ENCODE data around the gene SHANK3.

SHANK3 gene

DNA sequence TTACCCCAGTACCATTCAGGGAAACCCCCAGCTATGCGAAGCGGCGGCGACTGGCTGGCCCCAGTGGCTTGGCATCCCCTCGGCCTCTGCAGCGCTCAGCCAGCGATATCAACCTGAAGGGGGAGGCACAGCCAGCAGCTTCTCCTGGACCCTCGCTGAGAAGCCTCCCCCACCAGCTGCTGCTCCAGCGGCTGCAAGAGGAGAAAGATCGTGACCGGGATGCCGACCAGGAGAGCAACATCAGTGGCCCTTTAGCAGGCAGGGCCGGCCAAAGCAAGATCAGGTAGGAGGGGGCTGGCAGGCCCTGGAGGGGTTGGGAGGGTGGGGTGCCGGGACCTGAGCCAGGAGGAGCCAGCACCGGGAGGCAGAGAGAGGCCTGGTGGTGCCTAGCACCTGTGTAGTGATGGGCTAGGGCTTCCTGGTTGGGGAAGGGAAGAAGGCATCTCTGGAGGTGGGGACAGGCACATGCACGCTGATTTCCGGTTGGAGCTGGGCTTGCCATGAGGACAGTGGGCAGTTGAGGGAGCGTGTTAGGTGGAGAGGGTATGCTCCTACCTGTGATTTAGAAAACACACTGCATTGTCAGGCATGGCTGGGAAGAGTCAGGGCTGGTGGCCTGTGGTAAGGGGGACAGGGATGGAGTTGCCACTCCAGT, 22.3 kb downstream of the SHANK3 start:
- no peaks in the 10 kb centered on the region for H3K9me3 ChIP-seq
- TF ChIP-seq, protein P1, sequence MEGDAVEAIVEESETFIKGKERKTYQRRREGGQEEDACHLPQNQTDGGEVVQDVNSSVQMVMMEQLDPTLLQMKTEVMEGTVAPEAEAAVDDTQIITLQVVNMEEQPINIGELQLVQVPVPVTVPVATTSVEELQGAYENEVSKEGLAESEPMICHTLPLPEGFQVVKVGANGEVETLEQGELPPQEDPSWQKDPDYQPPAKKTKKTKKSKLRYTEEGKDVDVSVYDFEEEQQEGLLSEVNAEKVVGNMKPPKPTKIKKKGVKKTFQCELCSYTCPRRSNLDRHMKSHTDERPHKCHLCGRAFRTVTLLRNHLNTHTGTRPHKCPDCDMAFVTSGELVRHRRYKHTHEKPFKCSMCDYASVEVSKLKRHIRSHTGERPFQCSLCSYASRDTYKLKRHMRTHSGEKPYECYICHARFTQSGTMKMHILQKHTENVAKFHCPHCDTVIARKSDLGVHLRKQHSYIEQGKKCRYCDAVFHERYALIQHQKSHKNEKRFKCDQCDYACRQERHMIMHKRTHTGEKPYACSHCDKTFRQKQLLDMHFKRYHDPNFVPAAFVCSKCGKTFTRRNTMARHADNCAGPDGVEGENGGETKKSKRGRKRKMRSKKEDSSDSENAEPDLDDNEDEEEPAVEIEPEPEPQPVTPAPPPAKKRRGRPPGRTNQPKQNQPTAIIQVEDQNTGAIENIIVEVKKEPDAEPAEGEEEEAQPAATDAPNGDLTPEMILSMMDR (IDR thresholded peaks at IDR 0.05): no peak
- H3K4me3 ChIP-seq: no peak overlapping the region
- peaks cover 0 to 57% of the 10 kb centered on the region in 2 donors for H3K27me3 ChIP-seq
- no peaks in the 10 kb centered on the region for H3K36me3 ChIP-seq
- intact Hi-C loops (cut with DNase I; ENCODE audit: low total_unique reads): no loop called here
- DNase-seq: peak in 1 of 2 donors; percentile 13
- peaks cover 0 to 25% (median 6%) of the 10 kb centered on the region in 4 donors for H3K4me1 ChIP-seq
- no peak overlapping the region for H3K27ac ChIP-seq

DNA sequence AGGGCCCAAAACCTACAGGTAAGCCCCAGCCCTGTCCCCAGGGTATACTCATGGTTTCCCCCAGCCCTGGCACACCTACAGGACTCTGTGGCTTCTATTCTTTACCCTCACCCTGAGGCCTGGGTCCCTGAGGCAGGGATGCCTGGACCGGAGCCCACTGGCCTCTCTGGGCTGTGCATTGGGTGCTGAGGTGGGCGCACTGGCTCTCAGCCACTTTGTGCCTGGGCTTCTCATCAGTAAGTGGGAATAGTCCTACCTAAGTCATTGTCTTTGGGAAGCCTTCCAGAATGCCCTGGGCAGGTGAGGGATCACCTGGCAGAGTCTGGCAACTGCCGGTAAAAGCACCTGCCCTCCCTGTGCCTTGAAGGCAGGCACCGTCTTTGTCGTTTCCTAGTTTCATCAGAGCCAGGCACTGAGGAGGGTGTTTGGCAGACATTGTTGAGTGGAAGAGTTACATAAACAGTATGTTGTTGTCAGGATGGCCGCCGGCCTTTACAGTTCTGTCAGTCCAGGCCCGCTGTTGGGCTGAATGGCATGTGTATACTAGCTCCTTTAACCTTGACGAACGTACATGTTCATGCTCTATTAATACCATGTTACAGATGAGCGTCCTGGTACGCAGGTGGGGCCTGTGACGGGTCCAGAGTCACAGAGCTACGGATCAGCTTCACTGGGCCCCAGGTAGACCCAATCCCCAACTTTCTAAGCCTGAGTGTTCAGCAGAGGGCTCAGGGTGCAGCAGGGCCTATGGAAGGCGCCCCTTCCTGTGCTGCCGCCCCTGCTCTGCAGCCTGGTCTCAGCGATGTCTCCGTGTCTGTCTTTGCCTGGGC, 23.0 kb downstream of the SHANK3 start:
- Histone ChIP-seq H3K27ac (no peak overlapping the region), H3K4me1 (peaks cover 0 to 25% (median 6%) of the 10 kb centered on the region in 4 donors), H3K9me3 (no peaks in the 10 kb centered on the region), H3K36me3 (no peaks in the 10 kb centered on the region), H3K27me3 (peaks cover 0 to 60% of the 10 kb centered on the region in 2 donors), H3K4me3 (no peak overlapping the region)
- intact Hi-C loops (cut with DNase I; ENCODE audit: low total_unique reads): no loop called here
- TF ChIP-seq, protein P1 (IDR thresholded peaks at IDR 0.05): no peak
- DNase-seq: no peak

DNA sequence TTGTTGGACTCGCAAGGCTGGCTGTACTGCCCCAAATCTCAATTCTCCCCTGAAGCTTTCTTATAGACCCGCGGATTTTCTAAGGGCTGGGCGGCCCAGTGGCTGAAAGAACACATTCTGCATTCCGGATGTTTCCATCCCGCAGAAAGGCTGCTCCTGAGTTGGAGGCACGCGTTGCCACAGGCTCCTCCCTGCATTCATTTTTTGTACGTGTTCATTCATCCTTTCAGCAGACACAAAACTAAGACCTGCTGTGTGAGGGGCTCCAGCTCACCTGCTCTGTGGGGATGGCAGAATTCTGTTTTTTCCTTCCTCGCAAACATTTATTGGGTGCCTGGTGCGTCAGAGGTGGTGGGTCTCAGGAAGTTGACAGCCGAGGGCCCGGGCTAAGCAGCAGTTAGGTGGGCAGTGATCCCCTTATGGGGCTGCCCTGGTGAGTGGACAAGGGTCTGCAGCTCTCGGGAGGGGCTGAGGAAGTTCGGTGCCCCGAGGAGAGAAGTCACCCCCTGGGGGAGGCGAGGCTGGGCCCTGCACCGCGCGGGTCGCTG, 23.7 kb downstream of the SHANK3 start:
- no peak overlapping the region for H3K4me3 ChIP-seq
- no peaks in the 10 kb centered on the region for H3K9me3 ChIP-seq
- H3K4me1 ChIP-seq: peaks cover 0 to 25% (median 6%) of the 10 kb centered on the region in 4 donors
- H3K27ac ChIP-seq: no peak overlapping the region
- H3K27me3 ChIP-seq: peaks cover 0 to 66% of the 10 kb centered on the region in 2 donors
- H3K36me3 ChIP-seq: no peaks in the 10 kb centered on the region
- TF ChIP-seq, protein P1 (IDR thresholded peaks at IDR 0.05): no peak
- no peak for DNase-seq
- intact Hi-C loops (cut with DNase I; ENCODE audit: low total_unique reads): no loop called here

DNA sequence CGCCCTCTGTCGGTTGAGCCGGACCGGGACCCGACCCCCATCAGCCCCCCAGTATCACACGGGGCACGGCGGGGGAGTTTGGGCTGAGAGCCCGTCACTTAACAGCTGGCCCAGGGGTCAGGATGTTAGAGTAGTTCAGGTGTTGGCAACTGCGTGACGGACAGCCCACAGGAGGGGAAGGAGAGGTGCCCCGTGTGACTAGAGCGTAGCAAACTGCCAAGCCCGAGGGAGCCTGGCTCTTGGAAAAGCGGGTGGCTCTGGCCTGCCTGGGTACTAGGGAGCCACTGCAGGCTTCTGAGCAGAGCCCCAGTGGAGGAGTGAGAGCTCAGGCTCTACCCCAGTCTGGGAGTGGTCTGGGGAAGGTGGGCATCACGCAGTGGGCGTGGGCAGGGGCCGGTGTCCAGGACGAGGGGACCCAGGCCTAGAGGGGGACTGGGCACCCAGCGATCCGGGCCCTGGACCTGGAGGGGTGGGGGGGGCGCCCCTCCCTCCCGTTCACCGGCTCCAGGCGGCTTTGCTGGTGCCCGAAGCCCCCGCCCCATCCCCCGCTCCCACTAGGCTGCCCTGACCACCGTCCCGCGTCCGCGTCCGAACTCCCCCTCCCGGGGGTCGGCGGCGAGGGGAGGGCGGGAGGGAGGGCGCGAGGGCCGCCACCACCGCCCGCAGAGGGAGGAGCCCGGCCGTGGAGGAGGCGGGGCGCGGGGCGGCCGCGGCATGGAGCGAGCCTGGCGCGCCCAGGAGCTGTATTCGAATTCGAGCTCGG, 24.4 kb downstream of the SHANK3 start:
- Histone ChIP-seq H3K9me3 (no peaks in the 10 kb centered on the region), H3K36me3 (no peaks in the 10 kb centered on the region), H3K4me3 (peak overlapping the region in 1 of 2 donors; percentile 36), H3K27me3 (peaks cover 0 to 68% of the 10 kb centered on the region in 2 donors), H3K27ac (no peak overlapping the region), H3K4me1 (peaks cover 0 to 25% (median 6%) of the 10 kb centered on the region in 4 donors)
- TF ChIP-seq, protein P1 (IDR thresholded peaks at IDR 0.05): no peak
- DNase-seq: no peak
- intact Hi-C loops (cut with DNase I; ENCODE audit: low total_unique reads): no loop called here

Data from tibial artery (tissue), 4 donors.